GM19025 (cell line): ENCODE measurements around the gene LZTS2.

ENCODE experiments used
- ATAC-seq: cut with Tn5 transposase; IDR thresholded peaks from one replicate; pipeline ENCODE4 v1.9.1; 2021; ENCODE audit warnings: mild to moderate bottlenecking, low read depth, moderate library complexity; ENCODE audit not compliant: unreplicated experiment

Gene LZTS2

GRCh38 chr10:101012525-101013364, 13.1 kb downstream of the LZTS2 start:
- peak; percentile 70 for ATAC-seq

DNA sequence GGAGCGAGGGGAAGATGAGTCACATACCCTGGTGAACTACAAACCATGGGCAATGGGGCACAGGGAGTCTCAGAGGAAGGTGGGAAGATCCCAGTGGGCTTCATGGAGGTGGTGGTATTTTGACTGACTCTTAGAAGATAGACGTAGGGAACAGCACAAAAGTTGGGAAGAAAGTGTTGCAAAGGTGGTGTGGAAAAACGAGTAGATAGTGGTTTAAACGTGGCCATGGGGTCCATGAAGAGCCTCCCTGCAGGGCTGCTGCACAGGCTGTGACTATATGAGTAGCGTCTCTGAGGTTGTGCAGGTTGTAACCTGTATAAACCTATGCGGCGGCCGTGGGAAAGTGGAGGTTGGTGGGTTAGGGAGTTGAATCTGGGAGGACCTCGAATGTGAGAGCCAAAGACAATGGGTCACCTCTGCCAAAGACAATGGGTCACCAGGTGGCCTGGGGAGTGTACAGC, 13.8 kb downstream of the LZTS2 start:
- ATAC-seq: no peak

GRCh38 chr10:101014230-101014884, 14.7 kb downstream of the LZTS2 start:
- ATAC-seq: no peak

GRCh38 chr10:101014966-101015581, 15.5 kb downstream of the LZTS2 start:
- ATAC-seq: no peak

DNA sequence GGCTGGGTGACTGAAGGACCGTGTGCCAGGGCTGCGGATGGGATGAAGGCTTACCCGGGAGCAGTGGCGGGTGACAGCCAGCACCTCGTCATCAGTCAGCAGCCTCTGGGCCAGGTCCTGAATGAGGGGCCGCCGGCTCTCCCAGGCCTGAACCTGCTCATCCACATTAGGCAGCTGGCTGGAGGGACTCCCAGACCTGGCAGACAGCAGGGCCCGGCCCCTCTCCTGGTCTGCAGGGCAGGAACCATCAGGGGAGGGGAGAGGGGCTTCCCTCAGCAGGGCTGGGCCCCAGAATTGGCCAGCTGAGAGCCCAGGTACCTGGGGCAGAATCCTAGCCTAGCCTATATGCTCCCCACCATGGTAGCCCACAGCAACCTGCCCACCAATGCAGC, 16.0 kb downstream of the LZTS2 start:
- ATAC-seq: no peak

- no peak for ATAC-seq
Measured at GRCh38 chr10:101016814-101017213, 17.2 kb downstream of the LZTS2 start.

- ATAC-seq: no peak
Measured at GRCh38 chr10:101018118-101018599, 18.6 kb downstream of the LZTS2 start.

DNA sequence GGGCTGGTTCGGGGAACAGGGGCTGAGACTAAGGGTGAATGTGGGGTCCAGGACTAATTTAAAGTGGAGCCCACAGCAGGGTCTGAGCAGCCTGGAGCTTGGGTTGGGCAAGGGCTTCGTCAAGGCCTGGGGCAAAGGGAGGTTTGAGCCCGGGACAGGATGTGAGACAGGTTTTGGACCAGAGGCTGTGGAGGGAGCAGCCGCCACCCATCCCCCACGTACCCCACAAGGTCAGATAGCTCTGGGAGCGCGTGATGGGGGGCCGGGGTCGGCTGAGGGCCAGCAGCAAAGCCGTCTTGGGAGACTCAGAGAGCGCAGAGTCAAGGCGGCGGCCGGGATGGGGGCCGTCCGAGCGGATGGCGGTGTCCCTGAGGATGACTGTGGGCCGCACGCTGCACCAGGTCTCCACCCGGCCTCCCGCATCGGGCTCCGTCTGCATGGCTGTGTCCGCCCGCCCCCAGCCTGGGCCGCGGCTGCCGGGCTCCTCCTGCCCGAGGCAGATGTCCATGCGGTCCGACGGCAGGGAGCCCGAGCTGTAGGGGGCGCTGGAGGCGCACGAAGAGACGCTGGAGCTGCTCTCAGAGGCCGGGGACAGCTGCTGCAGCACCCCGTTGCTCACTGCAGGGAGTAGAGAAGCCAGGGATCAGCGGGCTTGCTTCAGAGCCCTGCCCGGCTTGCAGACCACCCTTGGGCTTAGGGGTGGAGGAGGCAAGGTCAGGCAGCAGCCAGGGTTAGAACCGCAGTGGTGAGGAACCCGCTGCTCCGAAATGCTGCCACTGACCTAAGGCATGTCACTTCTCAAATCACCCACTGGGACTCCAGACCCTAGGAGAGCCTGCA, 19.2 kb downstream of the LZTS2 start:
- no peak for ATAC-seq

DNA sequence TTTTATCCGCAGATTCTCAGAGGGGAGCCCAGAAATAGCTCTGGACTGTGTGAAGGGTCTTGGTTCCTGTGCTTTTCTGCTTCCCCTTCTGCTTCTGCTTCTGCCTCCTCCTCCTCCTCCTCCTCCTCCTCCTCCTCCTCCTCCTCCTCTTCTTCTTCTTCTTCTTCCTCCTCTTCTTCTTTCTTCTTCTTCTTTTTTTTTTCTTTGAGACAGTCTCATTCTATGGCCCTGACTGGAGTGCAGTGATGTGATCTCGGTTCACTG, 19.8 kb downstream of the LZTS2 start:
- ATAC-seq: no peak

- ATAC-seq: no peak
Measured at GRCh38 chr10:101020427-101021075, 20.9 kb downstream of the LZTS2 start.

GRCh38 chr10:101021239-101021638, 21.6 kb downstream of the LZTS2 start:
- no peak for ATAC-seq

DNA sequence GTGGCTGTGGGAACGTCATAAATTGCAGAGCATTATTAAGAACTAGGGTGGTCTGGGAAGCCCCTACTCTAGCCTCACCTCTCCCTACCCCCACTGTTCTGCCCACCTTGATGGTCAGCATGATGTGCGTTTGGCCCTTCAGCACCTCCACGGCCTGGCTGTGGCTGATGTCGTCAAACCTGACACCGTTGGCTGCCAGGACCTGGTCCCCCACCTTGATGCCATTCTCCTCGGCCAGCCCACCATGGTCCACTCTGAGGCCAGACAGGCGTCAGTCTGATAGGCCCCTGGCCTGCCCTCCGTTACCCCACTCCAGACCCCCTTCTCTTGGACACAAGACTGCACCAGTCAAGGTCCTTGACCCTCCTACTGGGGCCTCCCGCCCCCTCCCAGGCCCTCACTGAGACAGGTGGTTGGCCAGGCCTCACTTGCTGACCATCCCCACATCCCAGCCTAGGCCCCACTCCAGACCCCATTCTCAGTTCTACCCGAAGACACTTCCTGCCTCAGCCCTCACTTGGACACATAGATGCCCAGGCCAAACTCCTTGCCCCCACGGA, 22.2 kb downstream of the LZTS2 start:
- ATAC-seq: no peak

GRCh38 chr10:101022967-101023705, 23.5 kb downstream of the LZTS2 start:
- ATAC-seq: no peak

GRCh38 chr10:101027106-101027720, 27.6 kb downstream of the LZTS2 start:
- no peak for ATAC-seq

- ATAC-seq: no peak
Measured at GRCh38 chr10:101028446-101029337, 29.1 kb downstream of the LZTS2 start.

GRCh38 chr10:101029520-101030295, 30.1 kb downstream of the LZTS2 start:
- no peak for ATAC-seq

GRCh38 chr10:101030496-101031127, 31.0 kb downstream of the LZTS2 start:
- no peak for ATAC-seq
